NCI-H748 treated with DMSO at 0.1 percent for 48 hours (cell line): ENCODE results near the gene SH3PXD2A.

Experiments
- DNase-seq: peaks from one replicate; lab custom pipeline; 2025; lab: John Stamatoyannopoulos, UW

SH3PXD2A gene

DNA sequence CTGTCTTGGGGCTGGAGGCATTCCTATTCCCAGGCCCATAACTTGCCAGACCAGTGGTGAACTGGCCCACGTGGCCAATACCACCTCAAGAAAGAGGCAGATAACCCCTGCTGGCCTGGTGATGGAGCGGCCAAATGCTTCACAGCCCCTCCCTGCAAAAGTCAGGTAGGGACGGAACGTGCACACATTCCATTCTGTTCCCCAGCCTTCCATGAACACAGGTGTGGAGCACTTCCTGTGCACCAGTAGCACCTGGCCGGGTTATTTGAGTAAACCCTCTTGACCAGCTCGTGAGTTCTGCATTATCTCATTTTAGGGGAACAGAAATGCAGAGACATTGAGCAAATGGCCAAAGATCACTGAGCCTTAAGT lies 134.4 kb downstream of the SH3PXD2A start:
- DNase-seq = no peak

DNA sequence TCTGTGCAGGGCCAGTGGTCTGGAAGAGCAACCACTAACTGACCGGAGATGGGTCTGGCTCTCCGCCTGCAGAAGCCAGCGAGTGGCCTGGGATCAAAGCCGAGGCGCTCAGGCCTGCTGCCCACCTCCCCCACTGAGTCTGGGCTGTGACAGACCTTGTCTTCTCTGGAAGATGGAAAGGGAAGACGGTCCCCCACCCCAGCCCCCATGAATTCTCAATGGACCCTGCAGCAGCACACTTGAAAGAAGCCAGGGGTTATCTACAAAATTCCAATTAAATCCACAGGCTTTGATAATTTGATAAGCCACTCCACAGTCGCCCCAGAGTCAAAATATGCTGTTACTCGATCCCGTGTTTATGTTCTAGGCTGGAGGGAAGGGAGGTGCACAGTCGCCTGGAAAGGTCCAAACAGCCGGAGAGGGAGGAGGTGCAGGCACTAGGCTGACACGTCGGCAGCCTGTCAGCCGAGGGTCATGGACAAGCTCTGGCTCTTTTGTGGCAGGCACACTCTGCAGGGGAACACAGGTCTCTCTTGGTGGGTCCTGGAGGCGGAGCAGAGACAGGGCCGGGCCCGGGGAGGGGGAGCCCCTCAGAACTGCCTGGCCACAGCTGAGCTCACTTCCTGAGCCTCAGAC lies 134.9 kb downstream of the SH3PXD2A start:
- no peak for DNase-seq

DNA sequence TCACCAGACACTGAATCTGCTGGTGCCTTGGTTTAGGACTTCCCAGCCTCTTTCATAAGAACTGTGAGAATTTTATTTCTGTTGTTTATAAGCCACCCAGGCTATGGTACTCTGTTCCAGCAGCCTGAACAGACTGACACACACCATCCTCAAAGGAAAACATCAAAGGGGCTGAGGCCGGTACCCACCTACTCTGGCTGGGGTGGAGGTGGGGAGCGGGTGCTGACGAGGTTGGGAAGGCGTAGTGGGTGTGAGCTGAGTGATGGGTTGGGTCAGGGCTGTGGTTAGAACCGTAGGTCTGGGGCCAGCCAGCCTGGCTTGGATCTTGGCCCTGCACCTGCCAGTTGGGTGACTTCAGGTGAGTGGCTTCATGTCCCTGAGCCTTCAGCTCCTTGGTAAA lies 136.3 kb downstream of the SH3PXD2A start:
- DNase-seq = no peak

DNA sequence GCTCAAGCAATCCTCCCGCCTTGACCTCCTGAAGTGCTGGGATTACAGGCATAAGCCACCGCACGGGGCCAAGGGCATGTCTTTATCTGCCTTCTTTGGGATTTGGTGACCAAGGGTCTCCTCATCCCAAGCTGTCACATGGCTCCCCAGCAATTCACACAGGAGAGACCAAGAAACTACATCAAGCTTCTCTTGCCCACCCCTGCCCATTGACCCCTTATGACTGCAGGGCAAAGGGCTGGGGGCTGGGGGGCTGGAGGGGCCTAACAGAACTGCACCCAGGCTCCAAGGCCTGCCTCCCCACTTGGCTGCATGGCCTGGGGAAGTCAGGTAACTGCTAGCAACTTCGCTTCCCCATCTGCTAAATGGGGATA lies 137.1 kb downstream of the SH3PXD2A start:
- no peak for DNase-seq

DNA sequence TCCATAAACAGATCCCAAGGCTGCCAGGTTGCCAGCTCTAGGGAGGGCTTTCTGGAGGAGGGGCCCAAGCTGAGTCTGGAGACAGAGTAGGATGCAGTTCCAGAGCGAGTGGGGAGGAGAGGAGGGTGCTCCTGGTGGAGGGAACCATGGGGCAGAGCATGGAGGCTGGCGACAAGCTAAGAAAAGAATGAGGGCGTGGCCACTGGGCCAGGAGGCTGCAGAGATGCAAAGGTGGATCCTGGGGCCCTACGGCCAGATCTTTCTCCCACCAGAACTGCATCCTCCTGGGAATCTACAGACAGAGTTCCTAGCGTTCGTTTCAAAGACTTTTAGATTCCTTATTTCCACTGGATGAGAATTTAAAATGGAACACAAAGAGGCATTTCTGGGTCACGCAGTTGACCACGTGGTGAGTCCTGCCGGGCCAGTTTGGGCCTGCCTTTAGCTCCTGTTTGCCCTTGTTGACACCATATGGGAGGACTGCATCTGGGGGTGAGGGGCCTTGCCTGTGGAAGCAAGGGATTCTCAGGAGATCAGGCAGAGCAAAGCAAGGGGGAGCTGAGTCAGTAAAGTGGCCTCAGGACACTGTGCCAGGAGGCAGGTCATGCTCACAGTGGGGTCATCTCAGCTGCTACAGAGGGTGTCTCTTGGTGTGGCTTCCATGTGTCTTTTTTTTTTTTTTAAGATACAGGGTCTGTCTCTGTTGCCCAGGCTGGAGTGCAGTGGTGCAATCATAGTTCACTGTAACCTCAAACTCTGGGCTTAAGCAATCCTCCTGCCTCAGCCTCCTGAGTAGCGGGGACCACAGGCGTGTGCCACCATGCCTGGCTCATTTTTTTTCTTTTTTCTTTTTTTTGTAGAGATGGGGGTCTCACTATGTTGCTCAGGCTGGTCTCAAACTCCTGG lies 137.8 kb downstream of the SH3PXD2A start:
- DNase-seq = no peak

DNA sequence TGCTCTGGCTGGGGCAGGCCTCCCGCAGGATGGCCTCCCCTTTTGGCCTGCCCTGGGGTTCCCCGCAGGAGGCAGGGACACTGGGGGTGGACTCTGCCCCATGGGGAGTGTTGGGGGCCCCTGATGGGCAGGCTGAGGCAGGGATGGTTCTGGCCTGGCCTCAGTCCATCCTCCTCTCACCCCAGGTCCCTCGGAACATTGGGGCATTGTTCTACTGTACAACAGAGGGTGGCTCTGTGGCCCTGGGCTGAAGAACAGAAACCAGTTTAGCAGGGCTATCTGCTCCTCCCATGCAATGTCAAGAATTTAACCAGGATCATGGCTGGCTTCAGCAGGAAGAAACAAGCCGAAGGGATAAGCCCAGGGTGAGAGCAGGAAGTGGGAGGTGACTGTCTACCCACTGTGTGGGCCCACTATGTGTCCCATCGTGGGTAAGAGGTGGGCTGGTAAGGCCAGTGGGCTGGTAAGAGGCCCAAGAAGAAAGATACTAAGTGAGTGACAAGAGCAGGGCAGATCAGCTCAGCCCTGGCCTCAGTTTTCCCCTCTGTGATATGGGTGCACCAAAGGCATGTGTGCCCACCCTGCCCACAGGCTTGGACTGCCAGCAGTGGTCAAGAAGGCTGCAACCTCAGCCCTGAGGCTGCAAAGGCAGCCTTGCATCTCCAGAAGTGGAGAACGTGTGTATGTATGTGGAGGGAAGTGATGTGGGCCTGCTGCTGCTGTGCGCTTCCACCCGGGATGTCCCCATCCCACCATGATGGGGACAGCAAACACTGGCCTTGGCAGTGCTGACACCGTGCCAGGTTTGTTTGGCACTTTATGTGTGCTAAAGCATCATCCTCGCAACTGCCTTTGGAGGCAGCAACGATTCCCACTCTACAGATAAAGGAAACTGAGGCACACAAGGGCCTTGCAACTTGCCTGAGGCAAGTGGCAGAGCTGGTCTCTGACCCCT lies 138.9 kb downstream of the SH3PXD2A start:
- no peak for DNase-seq

DNA sequence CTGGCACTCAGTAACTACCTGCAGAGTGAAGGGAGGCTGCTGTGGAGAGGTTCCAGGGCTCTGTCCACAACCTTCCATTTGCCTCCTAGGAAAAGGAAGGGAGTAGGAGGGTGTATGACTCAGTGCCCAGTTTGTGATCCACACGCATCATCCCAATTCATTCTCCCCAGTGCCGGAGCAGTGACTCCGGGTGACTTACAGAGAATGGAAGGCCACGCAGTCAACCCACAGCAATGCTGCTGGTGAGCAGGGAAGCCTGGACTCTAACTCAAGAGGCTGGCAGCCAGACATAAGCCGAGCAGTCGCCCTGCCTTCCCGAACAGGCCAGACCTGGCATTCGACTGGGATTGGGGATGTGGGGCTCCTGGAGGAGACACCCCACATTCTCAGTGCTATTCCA lies 139.9 kb downstream of the SH3PXD2A start:
- no peak for DNase-seq

DNA sequence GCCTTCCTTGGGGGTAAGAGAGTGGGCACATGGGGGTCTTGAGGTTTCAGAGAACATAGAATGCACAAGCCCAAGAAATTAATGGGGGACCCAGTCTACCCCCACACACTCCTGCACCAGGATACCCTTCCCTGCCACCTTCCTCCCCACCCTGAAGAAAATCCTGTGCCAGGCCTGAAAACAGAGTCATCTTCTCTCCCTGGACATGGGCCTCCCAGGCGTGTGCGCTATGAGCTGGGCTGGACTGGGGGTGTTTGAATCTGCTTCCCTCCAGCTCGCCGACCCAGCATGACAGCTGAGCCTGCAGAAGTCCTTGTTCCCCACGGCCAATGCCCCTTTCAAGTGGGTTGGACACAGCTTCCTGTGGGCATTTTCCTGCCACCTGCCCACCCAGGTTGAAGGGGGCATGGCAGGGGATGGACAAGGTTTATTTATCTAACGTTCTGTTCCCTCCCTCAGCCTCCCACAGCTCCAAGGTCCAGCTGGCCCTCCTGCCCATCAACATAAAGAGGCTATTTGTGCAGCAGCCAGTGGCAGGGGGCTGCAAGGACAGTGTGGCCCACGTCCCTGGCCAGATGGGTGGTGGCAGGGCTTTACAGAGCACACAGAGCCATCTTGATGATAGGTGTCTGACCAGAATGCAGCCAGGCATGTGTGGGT lies 141.0 kb downstream of the SH3PXD2A start:
- DNase-seq = no peak

DNA sequence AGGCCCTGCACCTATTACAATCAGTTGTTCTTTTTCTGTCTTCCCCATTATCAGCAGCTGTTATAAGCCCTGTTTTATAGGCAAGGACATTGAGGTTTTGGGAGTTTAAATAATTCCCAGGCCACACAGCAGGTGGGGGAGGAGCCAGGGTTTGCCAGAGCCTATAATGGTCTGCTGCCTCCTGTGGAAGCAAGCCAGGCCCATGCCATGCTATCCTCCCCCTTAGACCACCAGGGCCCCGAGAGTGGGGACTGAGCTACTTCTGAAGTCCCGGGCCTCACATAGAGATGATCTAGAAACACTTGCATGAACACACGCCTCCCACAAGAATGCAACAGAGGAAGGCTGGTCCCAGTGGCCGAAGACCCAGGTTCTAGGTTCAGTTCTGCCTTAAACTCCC lies 141.7 kb downstream of the SH3PXD2A start:
- DNase-seq = no peak

DNA sequence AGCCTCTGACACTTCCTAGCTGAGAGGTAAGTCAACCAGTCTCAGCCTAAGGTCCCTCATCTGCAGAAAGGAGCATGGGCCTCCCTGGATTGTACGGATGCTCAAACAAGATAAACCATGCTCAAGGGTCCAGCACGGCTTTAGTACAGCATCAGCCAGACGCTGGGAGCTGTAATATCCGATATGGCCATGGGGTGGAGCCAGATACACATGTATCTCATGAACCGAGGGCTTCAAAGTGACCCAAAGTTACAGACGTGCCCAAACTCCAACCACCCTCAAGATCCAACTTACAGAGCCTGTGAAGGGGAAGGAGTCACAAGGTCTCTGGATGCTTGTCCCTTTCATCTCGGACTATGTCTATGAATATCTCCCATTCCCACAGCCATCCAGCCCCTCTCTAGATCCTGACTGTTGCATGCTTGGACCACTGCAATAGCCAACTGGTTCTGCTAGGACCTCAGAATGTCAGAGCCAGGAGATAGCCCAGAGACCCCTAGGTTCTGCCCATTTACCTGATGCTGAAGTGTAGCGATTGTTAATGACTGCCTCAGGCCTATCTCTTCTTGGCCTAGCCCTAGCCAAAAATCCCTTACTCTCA lies 142.4 kb downstream of the SH3PXD2A start:
- peak; percentile 24 for DNase-seq

DNA sequence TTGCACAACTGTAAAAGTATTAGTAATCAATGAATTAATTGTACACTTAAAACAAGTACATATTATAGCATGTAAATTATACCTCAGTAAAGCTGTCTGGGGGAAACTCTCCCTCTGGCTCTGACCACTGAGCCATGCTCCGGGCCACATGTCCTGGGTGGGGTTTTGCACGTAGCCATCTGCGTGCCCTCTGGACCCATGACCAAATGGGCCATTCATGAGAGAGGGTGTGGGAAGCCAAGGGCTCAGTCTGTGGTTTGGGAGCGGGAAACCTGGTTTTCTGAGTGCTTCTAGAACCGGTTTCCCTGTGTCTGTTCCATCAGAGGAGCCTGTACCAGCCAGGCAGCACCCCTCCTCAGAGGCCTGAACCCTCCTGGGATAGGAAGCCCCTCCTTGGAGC lies 143.2 kb downstream of the SH3PXD2A start:
- no peak for DNase-seq

DNA sequence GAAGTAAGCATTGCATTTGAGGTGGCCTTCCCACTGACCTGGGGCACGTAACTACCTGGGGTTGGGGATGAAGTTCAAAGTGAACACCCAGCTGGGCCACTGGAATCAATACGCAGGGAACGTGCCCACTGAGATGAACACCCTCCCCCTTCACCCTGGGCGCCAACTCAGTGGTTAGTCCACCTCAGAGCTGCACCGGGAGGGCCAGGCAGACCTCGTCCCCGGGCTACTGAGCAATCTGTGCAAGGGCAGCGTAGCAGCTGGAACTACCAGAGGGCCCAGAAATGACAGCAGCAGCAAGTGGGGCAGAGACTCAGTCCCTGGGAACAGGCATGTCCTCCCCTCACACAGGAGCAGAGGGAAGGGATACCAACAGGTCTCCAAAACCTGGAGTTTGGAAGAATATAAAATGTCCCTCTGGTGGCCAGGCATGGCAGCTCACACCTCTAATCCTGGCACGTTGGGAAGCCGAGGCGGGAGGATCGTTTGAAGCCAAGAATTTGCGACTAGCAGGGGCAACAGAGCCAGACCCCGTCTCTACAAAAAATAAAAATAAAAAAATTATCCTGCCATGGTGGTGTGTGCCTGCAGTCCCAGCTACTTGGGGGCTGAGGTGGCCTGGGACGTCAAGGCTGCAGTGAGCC lies 143.9 kb downstream of the SH3PXD2A start:
- no peak for DNase-seq

DNA sequence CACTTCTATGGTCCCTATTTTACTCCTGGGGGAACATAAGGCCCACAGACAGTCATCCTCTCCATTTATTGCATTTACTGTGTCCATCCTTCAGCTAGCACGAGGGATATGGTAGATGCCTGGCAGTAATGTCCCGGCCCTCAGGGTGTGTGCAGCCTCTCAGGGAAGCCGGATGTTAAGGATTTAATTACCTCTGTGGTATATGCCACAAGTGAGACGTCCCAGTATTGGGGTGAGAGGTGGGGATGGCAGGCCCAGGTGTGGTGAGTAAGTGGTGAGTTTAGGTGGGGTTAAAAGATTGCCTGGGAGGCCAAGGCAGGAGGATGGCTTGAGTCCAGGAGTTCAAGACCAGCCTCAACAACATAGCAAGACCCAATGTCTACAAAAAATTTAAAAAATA lies 144.9 kb downstream of the SH3PXD2A start:
- no peak for DNase-seq

DNA sequence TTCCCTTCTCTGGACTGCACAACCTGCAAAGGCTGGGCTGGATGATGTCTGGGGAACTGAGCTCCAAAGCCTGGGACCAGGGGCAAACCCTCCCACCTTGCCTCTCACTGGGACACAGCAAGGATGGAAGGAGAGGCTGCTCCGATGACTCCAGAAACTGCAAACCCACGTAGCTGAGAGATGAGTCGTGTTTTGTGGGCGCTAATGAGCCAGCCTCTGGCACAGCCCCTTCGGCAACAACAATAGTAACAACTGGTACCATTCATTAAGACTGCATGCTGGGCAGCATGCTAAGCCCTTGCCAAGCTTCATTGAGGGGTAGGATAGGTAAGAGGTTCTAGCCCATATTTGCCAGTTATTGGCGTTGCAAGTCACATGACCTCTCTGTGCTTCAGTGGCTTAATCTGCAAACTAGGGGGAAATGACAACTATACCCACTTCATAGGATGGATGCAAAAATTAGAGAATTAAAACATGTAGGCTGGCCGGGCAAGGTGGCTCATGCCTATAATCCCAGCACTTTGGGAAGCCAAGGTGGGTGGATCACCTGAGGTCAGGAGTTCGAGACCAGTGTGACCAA lies 145.9 kb downstream of the SH3PXD2A start:
- no peak for DNase-seq

DNA sequence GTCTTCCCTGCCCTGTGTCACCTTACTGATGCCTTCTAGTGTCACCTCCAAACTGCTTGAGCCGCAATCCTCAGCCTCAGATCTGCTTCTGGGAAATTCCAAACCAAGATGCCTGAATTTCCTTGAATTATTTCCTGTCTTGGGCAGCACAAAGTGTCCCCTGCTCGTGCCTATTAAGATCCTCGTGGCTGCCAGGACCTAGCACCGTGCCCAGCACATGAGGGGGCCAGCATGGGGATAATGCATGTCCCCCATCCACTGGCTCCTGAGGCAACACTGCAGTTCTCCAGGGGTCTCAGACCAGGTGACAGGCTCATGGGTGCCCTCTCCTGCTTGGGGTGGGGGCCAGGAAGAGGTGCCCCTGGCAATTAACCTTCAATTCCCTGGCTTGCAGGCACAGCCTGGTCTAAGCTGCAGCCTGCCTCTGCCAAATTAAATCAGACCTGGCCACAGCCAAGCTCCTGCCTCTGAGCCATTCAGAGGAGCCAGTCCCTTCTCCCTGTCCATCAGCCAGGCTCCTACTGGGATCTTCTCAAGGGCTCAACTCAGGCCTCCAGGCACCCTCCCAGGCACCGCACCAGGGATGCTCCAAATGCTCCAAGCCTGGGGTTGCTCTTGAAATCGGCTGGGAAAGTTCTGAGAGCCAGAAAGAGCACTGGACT lies 146.6 kb downstream of the SH3PXD2A start:
- DNase-seq = no peak

DNA sequence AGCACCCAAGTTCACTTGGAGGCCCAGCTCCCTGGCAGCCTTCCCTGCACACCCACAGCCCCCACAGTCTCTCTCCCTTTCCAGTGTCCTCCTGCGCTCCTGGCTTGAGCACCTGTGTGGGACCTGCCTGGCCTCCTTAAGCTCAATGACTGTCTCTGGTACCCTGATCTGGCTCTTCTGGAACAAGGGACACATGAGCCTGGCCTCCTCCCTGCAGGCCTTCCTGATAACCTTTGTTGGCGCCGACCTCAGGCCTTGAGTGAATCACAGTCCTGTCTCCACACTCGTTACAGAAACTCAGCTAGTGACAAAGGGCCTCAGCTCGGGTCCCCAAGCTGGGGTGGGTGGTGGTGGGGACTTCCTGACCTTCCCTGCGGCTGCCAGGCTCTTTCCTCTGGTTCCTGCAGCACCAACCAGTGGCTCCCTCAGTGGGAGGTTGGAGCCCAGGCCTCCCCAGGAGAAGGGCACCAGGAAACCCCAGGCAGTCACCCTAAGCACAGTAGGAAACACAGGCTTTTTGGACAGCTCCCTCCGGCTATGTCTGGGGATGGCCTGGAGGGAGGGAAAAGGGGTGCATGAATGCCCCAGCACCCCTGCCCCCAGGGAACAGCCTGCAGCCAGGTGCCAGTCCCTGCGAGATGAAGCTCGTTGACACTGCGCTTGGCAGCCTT lies 147.3 kb downstream of the SH3PXD2A start:
- no peak for DNase-seq

DNA sequence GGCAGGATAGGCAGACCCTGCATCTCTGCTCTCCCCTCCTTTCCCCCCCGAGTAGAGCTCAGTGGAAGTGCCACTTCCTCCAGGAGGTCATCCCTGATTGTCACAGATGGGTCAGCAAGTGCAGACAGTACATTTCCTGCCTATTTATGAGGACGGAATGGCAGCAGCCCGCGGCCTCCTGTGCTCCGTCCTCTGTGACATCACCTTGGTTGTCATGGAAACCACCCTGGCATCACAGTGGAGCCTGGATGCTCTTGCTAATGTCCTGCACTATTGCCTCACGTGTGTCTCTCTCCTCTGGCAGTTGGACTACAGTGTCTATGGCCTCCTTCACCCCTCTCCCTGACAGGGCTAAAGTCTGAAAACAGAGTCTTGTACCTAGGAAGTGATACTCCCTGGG lies 148.6 kb downstream of the SH3PXD2A start:
- no peak for DNase-seq

DNA sequence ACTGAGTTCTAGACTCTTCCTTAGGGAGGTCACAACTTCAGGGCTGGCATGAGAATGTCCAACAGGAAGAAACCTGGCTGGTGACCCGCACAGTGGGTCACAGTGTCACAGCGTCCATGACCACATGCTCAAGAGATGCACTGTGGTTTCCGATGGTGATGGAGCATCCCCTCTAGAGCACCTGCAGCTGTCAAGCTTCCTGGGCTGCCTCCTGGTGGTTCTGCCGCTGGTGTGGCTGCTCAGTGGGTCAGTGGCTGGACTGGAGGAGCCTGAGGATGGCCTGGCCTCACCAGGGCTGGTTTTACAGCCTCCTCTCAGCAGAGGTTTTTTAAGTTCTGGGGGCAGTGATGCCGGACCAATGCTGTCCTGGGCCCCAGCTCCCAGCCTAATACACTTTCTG lies 149.3 kb downstream of the SH3PXD2A start:
- DNase-seq = no peak
